GM13976 (cell line): Measurements from ENCODE around the gene C16orf46.

Experiments
- DNase-seq: peaks from one replicate; pipeline ENCODE4 v3.0.0; 2012; ENCODE audit warnings: low spot score
- CTCF ChIP-seq: IDR thresholded peaks from 2 replicates; pipeline ENCODE4 v1.5.1; 2012; ENCODE audit warnings: borderline replicate concordance, mild to moderate bottlenecking; ENCODE audit not compliant: insufficient read depth; ENCODE audit errors: extremely low read depth, missing control alignments, control extremely low read depth
- in situ Hi-C: fragments of 300-500 bp; cut with MboI; formaldehyde crosslinking; loops from one replicate; pipeline ENCODE4 v1.12.0; 2022; ENCODE audit warnings: low sequenced_read_pairs, mixed read lengths, inconsistent platforms; ENCODE audit not compliant: unreplicated experiment

The C16orf46 gene

GRCh38 chr16:81036751-81037350 lies 40.2 kb downstream of the C16orf46 start:
- in situ Hi-C loops: no loop called here
- DNase-seq: no peak
- no peak for TF ChIP-seq CTCF

GRCh38 chr16:81035975-81036750 lies 40.9 kb downstream of the C16orf46 start:
- in situ Hi-C loops: no loop called here
- TF ChIP-seq CTCF: no peak
- DNase-seq: peak; percentile 73

- in situ Hi-C loops: no loop called here
- peak; percentile 98 for DNase-seq
- TF ChIP-seq CTCF: peak; percentile 99
Observed at GRCh38 chr16:81035398-81035974, 41.6 kb downstream of the C16orf46 start, which contains the start of gene ATMIN. Gene ATMIN (plus strand): TSS chr16:81035842. CDS start chr16:81035871, 29 bp downstream.

- DNase-seq: no peak
- in situ Hi-C loops: no loop called here
- no peak for TF ChIP-seq CTCF
Observed at GRCh38 chr16:81029930-81030604, 47.0 kb downstream of the C16orf46 start.

GRCh38 chr16:81026429-81026828 lies 50.6 kb downstream of the C16orf46 start:
- in situ Hi-C loops: no loop called here

More at GRCh38 chr16:81026429-81026828, 50.6 kb downstream of the C16orf46 start:
- no peak for DNase-seq
- no peak for TF ChIP-seq CTCF
